ENCODE results near the gene MTRF1L.
"Not testable (repeated sequence)": the region's sequence is repeated elsewhere in the genome, so short reads cannot be mapped to it uniquely, and the experiment has no call there.

The MTRF1L gene

DNA sequence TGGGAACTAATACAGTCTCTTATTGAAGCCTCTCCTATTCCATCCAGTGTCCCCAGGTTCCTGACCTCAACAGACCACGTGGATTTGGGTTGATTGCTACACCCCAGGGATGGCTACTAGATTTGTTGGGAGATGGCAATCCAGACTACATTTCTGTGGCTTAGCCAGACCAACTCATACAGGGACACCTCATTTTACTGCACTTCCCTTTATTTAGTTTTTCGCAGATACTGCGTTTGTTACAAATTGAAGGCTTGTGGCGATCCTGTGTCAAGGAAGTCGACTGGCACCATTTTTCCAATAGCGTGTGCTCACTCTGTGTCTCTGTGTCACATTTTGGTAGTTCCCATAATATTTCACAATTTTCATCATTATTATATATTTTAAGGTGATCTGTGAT is 10.3 kb upstream of the MTRF1L start:
- intact Hi-C loops (cut with DNase I): no loop called here
- DNase-seq: no peak

GRCh38 chr6:153003366-153003690 is 819 bp upstream of the MTRF1L start:
- intact Hi-C loops (cut with DNase I): loop anchor here (2.0 kb wide), 1 partner anchor 21 kb away; the partner anchor contains the start of gene FBXO5
- DNase-seq: no peak

DNA sequence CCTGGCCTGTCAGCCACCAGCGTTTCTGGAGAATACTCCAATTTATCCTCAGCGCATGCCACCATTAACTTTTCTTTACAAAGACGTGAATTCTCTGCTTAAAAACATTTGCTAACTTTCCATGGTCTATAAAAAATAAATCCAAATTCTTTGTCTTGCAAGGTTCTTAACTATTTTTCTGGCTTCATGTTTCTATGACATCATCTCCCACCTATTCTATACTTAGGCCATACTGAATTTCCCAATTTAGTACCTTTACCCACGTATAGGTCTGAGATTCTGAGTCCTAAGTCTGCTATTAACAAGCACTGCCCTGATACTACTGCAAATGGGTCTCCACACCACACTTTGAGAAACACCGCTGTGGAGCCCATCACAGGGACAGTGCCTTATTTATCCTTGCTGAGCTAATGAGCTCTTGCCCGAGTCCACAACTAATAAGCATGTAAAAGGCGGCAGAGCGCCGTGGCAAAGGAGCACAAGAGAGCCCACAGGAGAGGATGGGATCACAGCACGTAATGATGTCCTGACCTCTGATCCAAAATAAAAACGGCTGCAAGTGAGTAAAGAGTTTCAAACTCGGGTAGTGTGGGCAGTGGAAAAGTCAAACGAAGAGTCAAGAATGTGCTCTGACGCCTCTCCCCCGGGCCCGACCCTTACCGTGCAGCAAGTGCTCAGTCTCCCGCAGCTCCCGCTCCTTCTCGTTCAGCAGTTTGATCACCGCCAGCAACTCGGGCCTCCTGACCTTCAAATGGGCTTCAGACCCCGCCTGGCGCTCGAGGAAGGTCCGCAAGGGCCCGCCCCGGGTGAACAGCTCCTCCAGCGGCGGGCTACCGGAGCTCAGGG is 519 bp downstream of the MTRF1L start:
- intact Hi-C loops (cut with DNase I): loop anchor here (2.0 kb wide), 1 partner anchor 19 kb away; the partner anchor contains the start of gene FBXO5
- peak in 3 of 10 donors; percentile 69 to 85 (median 74) for DNase-seq

DNA sequence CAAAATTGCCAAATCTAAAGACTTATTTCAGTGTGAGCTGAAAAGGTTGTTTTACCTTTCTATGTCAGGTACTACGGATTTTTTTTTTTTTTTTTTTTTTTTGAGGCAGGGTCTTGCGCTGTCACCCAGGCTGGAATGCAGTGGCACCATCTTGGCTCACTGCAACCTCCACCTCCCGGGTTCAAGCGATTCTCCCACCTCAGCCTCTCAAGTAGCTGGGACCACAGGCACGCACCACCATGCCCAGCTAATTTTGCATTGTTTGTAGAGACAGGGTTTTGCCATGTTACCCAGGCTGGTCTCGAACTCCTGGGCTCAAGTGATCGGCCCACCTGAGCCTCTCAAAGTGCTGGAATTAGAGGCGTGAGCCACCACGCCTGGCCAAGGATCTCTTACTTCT is 1.7 kb downstream of the MTRF1L start:
- intact Hi-C loops (cut with DNase I); DNase-seq: not testable (repeated sequence)

- intact Hi-C loops (cut with DNase I): no loop called here
- DNase-seq: no peak
These were observed 2.3 kb downstream of the MTRF1L start for GRCh38 chr6:153000243-153000642.

GRCh38 chr6:152999538-152999937 is 3.0 kb downstream of the MTRF1L start:
- intact Hi-C loops (cut with DNase I); DNase-seq: not testable (repeated sequence)

- intact Hi-C loops (cut with DNase I): no loop called here
- no peak for DNase-seq
These were observed 8.7 kb downstream of the MTRF1L start for GRCh38 chr6:152993847-152994246.

- no peak for DNase-seq
- intact Hi-C loops (cut with DNase I): no loop called here
These were observed 9.1 kb downstream of the MTRF1L start for GRCh38 chr6:152993431-152993830.

GRCh38 chr6:152986978-152987377 is 15.5 kb downstream of the MTRF1L start:
- no peak for DNase-seq
- intact Hi-C loops (cut with DNase I): no loop called here

GRCh38 chr6:152985300-152985699 is 17.2 kb downstream of the MTRF1L start:
- intact Hi-C loops (cut with DNase I): not testable (repeated sequence)
- peak in 1 of 10 donors; percentile 69 for DNase-seq

- no peak for DNase-seq
- intact Hi-C loops (cut with DNase I): no loop called here
These were observed 18.0 kb downstream of the MTRF1L start for GRCh38 chr6:152984513-152984872.

DNA sequence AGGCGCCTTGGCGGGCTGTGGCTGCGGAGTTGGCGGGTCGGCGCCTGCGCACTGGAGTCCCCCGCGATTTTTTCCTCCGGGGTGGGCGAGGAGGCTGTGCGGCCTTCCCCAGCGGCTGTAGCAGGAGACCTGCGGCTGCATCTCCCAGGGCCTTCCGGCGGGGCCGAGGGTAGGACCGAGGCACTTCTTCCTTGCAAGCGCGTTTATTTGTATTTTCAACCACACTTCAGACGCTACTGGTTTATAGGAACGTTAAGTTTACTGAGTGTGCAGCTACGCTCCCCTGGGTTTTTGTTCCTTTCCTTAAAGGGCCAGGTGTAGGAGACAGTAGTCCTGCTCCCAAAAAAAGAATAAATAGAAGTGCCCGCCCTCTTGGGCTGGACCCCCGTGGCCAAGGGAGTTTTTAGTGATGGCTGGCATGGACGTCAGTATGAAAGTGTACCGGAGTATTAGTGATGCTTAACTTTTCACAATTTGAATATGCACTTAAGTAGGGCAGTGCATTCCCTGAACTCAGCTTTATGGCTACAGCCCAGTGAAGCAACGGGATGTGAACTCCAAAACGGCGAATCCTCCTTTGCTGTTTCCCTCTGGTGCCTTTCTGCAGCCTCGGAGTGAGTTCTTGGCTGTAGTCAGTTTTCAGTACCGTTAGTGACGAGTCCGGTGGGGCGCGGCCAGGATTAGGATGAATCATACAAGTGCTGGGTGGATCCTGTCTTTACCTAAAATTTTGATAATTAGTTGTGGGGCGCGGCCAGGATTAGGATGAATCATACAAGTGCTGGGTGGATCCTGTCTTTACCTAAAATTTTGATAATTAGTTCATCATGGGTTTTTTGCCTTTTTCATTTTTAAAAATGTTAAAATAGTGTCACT is 18.6 kb downstream of the MTRF1L start:
- peak; percentile 89 to 99 (median 93) for DNase-seq
- intact Hi-C loops (cut with DNase I): loop anchor here (2.0 kb wide), 1 partner anchor 19 kb away; the partner anchor contains the start of gene MTRF1L

- intact Hi-C loops (cut with DNase I): loop anchor here (2.0 kb wide), 1 partner anchor 20 kb away; the partner anchor contains the start of gene MTRF1L
- peak; percentile 90 to 100 (median 96) for DNase-seq
These were observed 19.4 kb downstream of the MTRF1L start, which contains the start of gene FBXO5 for GRCh38 chr6:152982904-152983636. FBXO5 (minus strand) TSS chr6:152983041; CDS start chr6:152982959, 82 bp downstream.

GRCh38 chr6:152981989-152982903 is 20.3 kb downstream of the MTRF1L start:
- intact Hi-C loops (cut with DNase I): loop anchor here (2.0 kb wide), 1 partner anchor 21 kb away; the partner anchor contains the start of gene MTRF1L
- peak in 3 of 10 donors; percentile 6 to 85 (median 65) for DNase-seq

GRCh38 chr6:152981219-152981618 is 21.3 kb downstream of the MTRF1L start:
- intact Hi-C loops (cut with DNase I): no loop called here
- DNase-seq: no peak

DNA sequence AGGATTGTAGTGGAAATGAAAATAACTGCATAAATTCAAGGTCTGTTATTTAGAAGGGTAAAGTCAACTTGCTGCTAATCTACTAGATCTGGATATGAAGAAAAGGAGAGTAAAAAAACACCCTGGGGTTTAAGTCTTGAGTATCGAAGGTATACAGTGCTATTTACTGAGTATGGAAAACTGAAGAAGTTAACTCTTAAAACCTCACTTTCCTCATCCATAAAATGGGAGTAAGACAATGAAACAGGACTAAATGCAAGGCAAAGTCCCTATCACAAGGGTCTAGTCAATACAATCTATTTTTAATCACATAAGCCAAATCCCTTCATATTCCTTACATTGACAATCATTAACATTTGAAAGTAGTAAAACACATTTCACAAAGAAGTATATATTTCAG is 21.9 kb downstream of the MTRF1L start:
- DNase-seq: no peak
- intact Hi-C loops (cut with DNase I): no loop called here

- DNase-seq: no peak
- intact Hi-C loops (cut with DNase I): no loop called here
These were observed 23.4 kb downstream of the MTRF1L start for GRCh38 chr6:152979116-152979515.

DNA sequence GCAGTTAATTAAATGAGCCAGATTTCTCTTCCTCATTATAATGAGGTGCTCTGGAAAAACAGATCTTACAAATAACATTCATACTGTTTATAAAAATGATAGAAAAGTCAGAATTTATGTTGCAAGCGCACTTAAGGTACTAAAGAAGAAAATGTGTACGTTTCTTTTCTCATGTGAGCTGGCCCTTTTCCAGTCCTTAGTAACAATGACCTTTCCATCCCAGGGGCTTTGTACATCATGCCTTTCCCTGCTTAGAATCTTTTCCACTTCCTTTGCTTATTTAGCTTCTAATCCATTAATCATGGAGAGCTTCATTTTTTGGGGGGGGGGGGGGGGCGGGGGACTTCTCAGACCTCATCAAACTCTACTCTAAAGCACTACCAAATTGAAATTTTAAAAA is 24.5 kb downstream of the MTRF1L start:
- no peak for DNase-seq
- intact Hi-C loops (cut with DNase I): no loop called here

- intact Hi-C loops (cut with DNase I): no loop called here
These were observed 25.0 kb downstream of the MTRF1L start for GRCh38 chr6:152977556-152977955.

More at GRCh38 chr6:152977556-152977955, 25.0 kb downstream of the MTRF1L start:
- DNase-seq: no peak
